ENCODE results near the gene MLXIP. TPM values are rescaled to one million over a fixed set of nuclear protein-coding genes. Genes with fewer than 3 reads are reported as not detected.

Gene MLXIP
- total and polyA plus RNA-seq, 2 of the 4 experiments (the other 2 are of a cell fraction): 2.7 to 10.8 TPM

DNA sequence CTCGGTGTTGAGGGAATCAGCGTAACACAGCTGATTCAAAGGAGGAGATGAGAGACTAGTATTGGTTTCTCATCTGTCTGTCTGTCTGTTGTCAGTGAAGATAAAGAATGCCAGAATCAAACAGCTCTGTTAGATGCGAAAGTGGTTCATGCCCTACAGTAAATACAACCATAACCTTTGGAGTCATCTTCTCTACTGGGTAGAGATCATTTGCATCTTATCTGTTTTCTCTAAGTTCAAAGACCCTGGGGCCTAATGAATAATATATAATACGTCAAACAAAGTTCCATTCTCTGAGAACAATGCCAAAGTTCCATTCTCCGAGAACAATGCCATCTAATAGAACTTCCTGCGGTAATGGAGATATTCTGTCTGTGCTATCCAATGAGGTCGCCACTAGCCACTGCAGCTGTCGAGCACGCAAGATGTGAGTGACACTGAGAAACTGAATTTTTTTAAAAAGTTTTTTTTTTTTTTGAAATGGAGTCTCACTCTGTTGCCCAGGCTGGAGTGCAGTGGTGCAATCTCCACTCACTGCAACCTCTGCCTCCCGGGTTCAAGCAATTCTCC is 88.9 kb downstream of the MLXIP start:
- BruUV-seq (replicated peaks): no TSS peak
- H3K9me1 ChIP-seq (ENCODE audit: insufficient read depth, low read length): no peaks in the 10 kb centered on the region
- no peak overlapping the region for H3K4ac ChIP-seq (ENCODE audit: low read depth, low read length)
- no peak overlapping the region for H4K5ac ChIP-seq (ENCODE audit: low read depth, low read length)
- H2BK120ac ChIP-seq (ENCODE audit: low read depth, low read length): no peak overlapping the region
- no peaks in the 10 kb centered on the region for H3K36me3 ChIP-seq (ENCODE audit: control insufficient read depth, insufficient read depth, low read length)
- H3K56ac ChIP-seq (ENCODE audit: extremely low read depth, insufficient read depth, low read length): no peak overlapping the region
- no peak overlapping the region for H3K14ac ChIP-seq (replicated peaks; ENCODE audit: low read depth, low read length)
- no peaks in the 10 kb centered on the region for H4K20me1 ChIP-seq (ENCODE audit: insufficient read depth, low read length)
- H3K4me2 ChIP-seq (ENCODE audit: low read depth, low read length): no peak overlapping the region
- no peaks in the 10 kb centered on the region for H3K9me3 ChIP-seq (ENCODE audit: control insufficient read depth, insufficient read depth, low read length)
- no peak overlapping the region for H4K8ac ChIP-seq (ENCODE audit: low read depth in 2 of 2, low read length in 2 of 2)
- in situ Hi-C loops (cut with MboI; ENCODE audit: low sequenced_read_pairs) (no loop called here), dilution Hi-C loops (cut with HindIII; ENCODE audit: low sequenced_read_pairs, unreplicated experiment) (no loop called here), intact Hi-C loops (cut with micrococcal nuclease) (no loop called here)
- no peak overlapping the region for H3K27ac ChIP-seq (ENCODE audit: insufficient read depth, low read length)
- H2AK9ac ChIP-seq (replicated peaks; ENCODE audit: low read depth, low read length, poor library complexity): no peak overlapping the region
- H2BK15ac ChIP-seq (ENCODE audit: low read depth, low read length): no peak overlapping the region
- H3K4me3 ChIP-seq (ENCODE audit: insufficient read depth, low read depth, low read length): no peak overlapping the region
- H2AFZ ChIP-seq (replicated peaks; ENCODE audit: low read length, poor library complexity): no peak overlapping the region
- peaks cover 15% of the 10 kb centered on the region for H3K27me3 ChIP-seq (ENCODE audit: control insufficient read depth, insufficient read depth, low read length)
- no peak for ATAC-seq (ENCODE audit: low read depth)
- ChIA-PET POLR2A (ENCODE audit: unreplicated experiment) (no interaction called here), CTCF (no interaction called here)
- H2BK20ac ChIP-seq (ENCODE audit: low read depth, low read length): no peak overlapping the region
- no peak overlapping the region for H2BK5ac ChIP-seq (ENCODE audit: low read depth, low read length, poor library complexity, severe bottlenecking)
- no peak overlapping the region for H3K9ac ChIP-seq (ENCODE audit: low read depth, low read length)
- H3K79me1 ChIP-seq (ENCODE audit: low read depth in 1 of 2, low read length in 2 of 2): no peaks in the 10 kb centered on the region
- no peak overlapping the region for H4K91ac ChIP-seq (ENCODE audit: insufficient read depth, low read depth, low read length)
- no peak overlapping the region for H3K23ac ChIP-seq (ENCODE audit: low read depth, low read length)
- H3K4me1 ChIP-seq (ENCODE audit: control insufficient read depth, insufficient read depth, low read length): no peaks in the 10 kb centered on the region
- DNase-seq: no peak
- H3K18ac ChIP-seq (ENCODE audit: low read depth, low read length): no peak overlapping the region
- no CpG with 5 or more reads among the region's 10 CpGs for WGBS, 2 experiments (ENCODE audit: extremely low coverage in 2 of 2, insufficient read length in 1 of 2)
- no peak for TF ChIP-seq POLR2A (IDR thresholded peaks at IDR 0.05; ENCODE audit: low read depth, low read length)
- no peak overlapping the region for H2AK5ac ChIP-seq (ENCODE audit: low read depth, low read length)

All from IMR-90 (cell line).